Stimulated activated CD4-positive, alpha-beta T cell treated with anti-CD3 and anti-CD28 coated beads, Interleukin-4, amount 100 ng/mL, for 24 hours (primary cell): ENCODE measurements around the gene TOX2.

Experiments
- DNase-seq: peaks from one replicate; pipeline ENCODE4 v3.0.0-alpha.2; 2020

Gene TOX2

DNA sequence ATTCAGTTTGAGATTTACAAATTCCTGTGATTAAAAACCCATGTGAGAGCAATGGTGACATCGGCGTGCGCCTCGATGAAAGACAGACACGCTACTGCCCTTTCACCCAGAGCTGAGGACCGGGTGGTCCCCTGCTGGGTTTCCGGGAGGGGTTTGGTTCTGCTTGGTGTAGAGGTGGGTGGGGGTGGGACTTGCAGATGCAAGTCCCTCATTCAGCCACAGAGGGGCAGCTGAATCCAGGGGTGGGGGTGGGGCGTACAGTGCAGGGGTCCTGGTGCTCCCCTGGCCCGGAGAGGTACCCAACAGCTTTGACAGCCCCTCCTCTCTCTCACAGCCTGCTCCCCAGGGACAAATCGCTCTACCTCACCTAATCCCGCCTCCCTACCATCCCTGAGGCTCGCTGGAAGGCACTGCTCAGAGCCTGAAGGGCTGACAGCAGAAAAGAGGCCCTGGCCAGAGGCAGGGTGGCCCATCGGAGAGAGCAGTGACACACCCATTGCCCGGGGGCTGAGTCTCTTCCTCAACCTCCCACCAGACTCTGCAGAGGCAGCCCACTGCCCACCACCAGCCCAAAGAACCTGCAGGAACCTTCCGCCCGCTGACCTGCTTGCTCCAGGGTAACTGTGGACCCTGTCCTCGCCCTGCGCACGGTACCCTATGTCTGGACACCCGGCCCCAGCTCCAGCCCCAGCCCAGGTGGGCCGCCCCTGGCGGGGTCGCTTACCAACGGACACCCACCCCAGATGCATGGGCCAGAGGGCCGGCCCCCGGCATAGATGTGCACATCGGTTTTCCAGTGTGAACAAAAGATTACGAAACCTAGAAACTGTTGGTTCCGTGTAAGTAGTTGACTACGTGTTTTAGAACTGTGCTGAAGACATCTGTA lies 153.9 kb downstream of the TOX2 start:
- DNase-seq = no peak

DNA sequence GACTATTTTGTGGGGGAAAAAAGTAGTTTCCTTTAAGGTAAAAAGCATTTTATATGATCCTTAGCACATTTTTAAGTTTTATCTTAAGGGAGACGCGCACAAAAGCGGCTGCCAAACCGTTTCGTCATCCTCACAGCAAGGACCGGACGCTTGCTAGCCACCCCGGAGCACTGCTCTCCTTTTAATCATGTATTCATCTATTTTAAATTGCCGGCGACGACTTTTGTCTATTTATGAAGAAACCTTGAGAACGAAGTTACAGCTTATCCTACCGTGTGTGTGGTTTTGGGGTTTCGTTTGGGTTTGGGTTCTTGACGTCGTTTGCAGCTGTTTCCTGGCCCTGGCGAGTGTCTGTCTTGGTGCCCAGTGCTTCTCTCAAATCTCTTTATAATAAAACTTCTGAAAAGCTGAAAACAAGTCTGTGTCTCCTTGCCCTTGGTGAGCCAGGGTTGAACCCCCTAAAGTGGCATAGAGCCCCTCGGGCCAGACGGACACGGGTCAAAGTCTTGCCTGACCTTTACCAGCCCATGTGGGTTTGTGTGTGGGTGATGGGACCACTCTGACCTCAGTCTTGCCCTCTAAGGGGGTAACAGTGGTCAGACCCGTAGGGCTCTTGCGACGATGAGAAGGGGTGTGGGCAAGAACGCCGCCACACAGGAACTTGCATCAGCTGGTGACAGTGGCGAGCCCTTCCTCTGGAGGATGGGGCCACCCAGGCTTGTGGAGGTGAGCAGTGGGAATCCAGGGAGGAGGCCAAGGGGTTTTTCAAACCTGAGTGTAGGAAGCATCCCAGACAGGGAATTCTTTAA lies 154.8 kb downstream of the TOX2 start:
- DNase-seq = peak; percentile 53

DNA sequence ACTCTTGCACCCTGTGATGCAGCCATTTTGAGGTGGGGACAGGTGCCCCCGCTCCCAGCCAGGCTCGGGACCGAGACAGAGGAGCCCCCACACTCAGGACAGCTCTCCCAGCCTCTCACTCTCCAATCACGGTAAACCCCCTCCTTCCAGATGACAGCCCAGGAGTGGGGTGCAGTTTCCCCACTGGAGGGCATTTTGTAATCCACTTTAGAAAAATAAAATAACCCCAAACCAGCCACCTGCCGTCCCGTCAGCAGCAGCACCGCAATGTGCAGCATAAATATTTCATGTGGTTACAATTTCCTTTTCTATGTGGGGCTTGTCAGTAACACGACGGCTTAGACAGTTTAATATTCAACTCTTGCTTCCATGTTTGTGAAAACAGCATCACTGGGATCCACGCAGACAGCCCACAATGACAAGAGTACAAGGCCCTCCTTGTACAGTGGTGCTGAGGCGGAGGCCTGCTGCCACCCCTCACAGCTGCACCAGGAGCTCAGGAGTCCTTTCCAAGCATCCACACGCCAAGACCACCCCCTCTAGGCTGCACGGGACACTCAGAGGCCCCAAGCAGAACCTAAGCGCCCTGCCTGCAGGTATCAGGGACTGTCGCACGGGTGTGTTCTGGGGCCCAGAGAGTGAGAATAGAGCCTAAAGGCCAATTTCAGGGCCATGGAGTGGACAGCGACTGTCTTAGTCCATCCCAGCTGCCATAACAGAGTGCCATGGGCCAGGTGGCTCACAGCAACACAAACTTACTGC lies 155.7 kb downstream of the TOX2 start:
- peak; percentile 31 for DNase-seq

DNA sequence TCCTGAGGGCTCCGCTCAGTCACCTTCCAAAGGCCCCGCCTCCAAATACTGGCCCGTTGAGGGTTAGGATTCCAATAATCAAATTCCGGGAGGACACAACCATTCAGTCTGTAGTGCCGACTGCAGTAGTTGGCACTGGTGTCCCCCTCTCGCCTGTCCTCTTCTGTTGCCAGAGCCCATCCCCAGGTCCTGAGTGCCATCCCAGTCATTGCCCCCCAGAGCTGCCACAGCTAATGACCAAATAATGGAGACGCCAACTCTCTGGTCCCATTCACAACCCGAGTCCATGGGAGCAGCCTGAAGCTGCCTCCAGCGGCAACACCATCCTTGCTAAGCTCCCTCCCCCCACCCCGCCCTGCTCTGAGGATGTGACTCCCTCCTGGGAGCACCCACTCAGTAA lies 156.4 kb downstream of the TOX2 start:
- DNase-seq = no peak

DNA sequence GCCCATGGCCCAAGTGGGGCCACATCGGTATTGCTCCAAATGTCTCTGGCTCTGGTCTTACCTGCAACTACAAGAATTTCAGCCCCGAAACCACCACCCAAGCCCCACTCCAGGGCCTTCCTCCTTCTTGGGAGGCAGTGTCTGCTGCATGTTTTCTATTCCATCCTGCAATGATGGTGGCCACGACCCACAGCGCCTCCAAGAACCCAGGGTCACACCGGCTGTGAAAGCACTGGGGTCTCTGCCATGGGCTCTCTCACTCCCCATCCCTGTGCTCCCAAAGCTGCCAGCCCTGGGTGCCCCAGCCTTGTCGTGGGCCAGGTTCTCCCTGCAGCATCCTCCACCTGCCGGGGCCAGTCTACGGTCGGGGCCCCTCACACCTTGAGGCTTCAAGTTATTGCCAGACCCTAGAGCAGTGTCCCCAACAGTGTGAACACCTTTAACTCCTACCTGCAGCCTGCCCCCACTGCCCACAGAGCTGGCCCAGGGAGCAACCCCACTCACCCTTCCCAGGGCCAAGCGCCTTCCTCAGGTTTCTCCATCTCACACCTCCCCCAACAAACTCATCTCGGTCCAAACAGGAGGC lies 157.0 kb downstream of the TOX2 start:
- DNase-seq = no peak

DNA sequence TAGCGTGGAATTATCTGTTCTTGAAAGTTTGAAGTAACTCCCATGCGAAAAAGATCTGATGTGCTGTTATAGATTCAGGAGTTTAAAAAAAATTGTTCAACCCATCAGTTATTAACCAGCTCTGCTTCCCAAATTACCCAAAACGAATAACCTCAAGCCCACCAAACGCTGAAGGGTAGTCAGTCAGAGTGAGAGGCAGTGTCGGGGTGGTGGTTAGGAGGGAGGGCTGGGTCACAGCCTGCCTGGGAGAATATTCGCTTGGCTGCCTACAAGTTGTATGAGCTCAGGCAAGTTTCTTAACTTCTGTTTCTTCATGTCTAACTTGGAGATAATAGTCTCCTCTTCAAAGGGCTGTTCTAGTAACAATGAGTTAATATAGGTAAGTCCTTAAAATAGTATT lies 157.7 kb downstream of the TOX2 start:
- DNase-seq = no peak

DNA sequence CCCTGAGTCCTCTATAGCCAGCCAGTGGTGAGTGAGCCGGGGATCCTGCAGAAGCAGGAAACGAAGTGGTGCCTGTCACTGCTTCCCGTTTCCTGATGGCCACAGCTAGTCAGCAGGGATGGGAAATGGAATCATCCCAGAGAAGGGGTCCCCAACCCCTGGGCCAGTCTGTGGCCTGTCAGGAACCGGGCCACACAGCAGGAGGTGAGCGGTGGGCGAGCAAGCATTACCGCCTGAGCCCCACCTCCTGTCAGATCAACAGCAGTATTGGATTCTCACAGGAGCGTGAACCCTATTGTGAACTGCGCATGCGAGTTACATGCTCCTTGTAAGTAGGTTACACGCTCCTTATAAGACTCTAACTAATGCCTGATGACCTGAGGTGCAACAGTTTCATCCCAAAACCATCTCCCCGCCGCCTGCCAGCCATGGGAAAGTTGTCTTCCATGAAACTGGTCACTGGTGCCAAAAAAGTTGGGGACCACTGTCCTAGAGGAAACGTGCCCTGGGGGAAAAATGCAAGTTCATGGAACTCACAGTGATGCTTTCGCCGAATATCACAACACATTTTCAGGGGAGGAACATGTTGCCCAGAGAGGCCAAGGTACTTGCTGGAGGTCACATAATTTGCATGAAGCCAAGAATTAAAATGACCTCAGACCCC lies 158.5 kb downstream of the TOX2 start:
- no peak for DNase-seq

DNA sequence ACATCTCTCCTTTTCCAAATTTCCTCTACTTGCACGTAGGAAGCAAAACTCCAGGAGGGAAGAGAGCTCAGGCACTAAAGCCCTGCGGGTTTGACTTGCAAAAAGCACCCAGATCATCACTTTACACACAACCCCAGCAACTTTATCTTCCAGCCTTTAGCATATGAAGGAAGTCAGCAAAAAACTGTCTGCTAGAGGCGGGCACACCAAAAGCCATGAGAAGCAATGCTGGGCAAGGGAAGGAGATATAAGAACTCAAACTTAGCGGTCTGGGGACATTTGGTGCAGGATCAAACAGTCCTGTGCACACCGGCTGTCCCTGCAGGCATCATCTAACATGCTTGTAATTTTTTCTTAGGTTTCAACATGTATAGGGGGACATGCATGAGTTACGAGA lies 159.0 kb downstream of the TOX2 start:
- no peak for DNase-seq

DNA sequence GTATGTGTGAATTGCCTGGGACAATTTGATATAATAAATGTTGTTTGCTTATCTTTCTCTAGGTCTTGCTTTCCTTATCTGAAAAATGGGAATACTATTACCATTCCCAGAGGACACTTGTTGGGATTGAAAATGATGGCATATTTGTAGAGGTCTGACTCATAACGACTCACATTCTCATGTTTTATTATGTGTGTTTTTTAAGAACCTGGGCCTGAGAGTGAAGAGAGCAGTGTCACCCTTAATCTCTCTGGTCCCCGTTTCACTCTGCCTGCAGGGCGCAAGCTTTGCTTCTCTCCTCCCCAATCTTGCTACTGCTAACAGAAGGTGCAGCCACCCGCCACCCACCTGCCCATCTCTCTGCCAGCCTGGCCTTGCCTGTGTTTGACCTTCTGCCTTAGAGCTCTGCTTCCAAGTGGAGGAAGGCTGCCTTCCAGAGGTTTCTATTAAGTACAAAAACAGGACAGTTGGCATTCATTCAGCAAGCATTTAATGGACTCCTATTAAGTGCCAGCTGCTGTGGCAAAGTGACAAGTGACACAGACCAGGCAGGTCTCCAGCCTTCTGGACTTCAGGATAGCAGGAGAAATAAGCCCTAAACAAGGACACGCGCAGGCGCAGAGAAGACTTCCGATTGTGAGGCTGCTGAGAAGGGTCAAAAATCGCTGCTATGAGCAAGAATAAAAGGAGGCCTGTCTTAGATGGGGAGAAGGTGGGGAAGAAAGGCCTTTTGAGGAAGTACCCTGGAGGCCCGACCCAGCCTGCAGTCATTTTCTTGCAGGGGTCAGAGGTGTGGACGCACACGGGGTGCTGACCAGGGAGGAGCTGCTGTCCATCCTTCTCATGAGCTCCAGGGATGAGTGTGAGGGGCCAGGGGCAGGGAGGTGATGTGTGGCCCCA lies 159.8 kb downstream of the TOX2 start:
- no peak for DNase-seq

DNA sequence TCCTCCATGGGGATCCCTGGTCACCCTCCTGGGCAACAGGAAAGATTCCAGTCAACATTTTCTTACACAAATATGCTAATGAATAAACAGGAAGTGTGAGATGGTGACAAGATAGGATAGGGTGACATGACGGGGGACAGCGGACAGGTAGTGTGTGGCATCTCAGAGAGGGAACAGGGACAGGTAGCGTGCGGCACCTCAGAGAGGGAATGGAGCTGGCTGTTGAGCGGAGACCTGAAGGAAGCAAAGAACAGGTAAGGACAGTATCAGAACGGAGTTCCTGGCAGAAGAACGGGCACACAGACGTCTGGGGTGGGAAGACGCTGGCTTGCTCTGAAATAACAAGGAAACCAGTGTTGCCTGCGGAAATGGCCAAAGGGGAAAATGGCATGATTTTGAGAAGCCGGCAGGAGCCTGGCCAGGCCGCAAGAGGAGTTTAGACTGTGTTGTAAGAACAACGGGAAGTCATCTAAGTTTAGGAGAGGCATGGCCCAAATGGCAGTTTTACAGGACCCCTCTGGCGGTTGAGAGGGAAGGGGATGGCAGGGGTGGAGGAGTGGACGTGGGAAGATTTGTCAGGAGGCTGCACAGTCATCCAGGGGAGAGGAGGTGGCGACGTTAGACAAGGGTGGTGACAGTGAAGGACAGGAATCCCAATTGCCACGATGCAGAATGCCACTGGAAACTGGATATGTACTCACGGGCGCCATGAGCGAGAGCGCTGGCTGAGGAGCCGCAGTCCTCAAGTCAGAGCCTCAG lies 160.7 kb downstream of the TOX2 start:
- DNase-seq = no peak

DNA sequence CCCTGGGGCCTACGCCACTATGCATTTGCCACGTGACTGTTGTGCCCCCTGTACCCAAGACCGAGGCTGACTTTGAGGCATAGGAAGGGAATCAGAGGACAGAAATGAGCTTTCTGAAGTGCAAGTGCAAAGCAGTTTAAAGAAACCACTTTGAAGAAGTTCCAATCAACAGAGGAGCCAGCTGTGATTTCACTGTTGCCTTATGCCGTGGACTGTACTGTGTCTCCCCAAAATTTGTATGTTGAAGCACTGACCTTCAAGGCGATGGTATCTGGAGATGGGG lies 161.2 kb downstream of the TOX2 start:
- no peak for DNase-seq

DNA sequence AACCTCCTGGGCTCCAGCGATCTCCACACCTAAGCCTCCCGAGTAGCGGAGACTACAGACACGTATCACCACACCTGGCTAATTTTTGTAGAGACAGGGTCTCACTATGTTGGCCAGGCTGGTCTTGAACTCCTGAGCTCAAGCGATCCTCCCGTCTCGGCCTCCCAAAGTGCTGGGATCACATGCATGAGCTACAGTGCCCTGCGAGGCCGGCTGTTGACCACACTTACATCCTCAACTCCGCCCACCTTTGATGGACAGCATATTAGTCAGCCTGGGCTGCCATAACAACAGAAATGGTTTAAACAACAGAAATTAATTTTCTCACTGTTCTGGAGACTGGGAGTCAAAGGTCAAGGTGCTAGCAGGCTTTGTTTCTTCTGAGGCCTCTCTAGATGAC lies 164.6 kb downstream of the TOX2 start:
- no peak for DNase-seq

DNA sequence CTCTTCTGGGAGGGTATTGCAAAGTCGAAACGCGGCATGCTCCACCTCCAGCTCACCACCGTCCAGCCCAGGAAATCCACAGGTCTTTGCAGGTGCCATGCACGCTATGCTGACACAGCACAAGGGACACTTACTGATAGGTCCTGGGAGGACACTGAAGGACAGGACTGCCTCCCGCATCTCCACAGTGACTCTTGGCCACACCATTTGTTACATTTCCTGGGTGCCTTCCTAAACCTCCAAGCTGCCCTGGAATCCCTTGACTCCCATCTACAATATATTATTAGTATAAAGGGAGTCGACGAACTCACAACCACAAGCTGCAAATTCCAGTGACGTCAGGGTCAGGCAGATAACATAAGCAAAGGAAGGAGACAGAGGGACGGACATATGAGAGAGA lies 165.4 kb downstream of the TOX2 start:
- DNase-seq = no peak

DNA sequence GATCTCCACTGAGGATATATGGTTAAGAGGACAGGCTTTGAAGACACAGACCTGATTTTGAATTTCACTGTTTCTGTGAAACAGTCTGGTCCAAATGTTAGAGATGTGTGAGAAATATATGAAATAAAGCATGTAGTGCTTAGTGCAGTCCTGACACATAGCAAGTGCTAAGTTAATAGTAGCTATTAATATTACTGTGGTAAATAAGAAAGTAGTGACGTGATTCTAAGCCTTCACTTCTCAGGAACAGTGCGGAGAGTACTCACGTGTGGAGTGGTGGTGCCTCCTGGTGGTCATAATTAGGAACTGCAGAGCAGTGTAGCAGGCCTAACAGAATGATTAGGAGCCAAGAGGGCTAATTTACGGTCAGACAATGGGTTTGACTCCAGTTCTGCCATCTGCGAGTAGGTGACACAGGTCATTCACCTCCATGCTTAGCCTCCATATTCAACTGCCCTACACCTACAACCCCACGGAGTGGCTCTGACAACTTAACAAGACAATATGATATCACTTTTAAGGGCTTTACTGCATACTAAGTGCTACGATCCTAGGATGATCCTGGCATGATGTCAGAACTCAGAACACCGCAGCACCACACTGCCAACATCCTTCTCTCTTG lies 166.1 kb downstream of the TOX2 start:
- DNase-seq = peak; percentile 83

DNA sequence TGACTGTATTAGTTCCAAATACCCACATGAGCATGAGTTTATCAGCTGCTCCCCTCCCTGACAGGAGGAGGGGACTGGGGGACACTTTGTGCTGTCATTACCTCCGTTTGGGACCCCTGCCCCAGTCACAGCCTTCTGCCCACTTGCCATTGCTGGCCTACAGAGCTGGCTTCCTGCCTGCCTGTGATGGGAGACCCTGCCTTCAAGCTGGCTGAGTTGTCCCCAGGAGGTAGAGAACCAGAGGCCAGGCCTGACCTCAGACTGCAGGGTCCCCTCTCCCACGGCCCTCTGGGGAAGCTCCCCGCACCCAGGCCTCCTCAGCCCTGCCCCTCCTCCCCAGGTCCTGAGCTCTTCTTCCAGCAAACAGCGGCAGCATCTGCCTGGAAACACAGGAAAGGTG lies 166.8 kb downstream of the TOX2 start:
- no peak for DNase-seq

DNA sequence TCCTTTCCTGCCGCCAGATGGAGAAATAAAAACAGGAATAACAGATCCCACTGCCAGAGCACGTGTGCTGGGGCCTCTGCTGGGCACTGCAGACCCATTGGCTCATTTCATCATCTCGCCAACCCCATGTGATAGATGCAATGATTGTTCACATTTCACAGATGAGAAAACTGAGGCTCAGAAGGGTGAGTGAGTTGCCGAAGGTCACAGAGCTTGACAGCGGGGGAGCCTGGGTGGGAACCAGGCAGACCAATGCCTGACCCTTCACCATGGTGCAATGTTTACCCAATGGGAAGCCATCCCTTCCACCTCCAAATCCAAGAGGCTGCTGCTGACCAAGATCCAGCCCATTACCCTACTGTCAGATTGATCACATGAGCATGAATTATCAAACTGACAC lies 167.2 kb downstream of the TOX2 start:
- DNase-seq = no peak

DNA sequence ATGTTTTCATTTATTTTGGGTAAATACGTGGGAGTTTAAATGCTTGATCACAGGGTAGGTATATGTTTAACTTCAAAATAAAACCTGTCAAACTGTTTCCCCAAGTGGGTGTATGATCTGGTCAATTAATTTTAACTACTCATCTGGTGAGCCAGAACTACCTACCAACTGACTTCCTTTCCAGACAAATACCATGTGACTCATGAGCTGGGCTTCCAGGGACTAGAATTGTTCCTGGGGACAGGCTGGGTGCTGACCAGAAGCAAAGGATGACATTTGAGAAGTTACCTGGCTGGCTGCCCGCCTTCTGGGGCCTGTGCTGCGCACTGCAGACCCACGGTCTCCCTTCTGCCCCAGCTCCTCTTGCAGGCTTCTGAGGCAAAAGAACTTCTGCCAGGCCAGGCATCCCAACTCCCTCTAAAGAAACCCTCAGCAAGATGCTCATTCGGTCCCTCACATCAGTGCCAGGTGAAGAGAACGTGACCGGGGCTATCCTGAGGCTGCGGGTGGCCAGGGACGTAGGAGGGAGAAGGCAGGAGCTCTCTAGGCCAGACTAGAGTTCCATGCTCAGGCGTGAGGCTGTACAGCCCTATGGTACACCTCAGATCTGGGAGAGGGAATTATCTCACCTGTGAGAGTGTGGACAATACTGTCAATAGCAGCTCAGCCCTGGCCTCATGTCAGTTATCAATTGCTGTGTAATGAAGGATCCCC lies 168.7 kb downstream of the TOX2 start:
- DNase-seq = no peak

DNA sequence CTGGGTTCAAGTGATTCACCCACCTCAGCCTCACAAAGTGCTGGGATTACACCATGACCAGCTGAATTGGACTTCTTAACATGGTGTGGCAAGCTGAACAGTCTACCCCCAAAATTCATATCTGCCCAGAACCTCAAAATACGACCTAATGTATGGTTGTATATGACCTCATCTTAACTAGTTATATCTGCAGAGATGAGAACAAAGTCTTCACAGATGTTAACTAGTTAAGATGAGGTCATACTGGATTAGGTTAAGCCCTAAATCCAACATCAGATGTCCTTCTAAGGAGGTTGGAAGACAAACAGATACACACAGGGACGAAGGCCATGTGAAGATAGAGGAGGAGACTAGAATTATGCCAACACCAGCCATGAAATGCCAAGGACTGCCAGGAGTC lies 169.8 kb downstream of the TOX2 start:
- DNase-seq = no peak

DNA sequence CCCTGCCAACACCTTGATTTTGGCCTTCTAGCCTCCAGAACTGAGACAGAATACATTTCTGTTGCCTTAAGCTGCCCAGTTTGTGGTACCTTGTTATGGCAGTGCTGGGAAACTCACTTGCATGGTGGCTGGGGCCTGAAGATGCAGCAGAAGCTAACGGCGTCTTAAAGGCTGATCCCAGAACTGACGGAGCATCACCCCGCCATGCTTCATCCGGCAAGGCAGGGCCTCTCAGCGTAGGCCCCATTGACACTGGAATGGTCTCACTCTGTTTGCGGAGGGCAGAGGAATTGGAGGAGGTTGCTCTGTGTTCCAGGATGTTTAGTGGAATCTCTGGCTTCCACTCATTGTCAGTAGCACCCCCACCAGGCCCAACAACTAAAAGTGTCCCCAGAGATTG lies 170.2 kb downstream of the TOX2 start:
- no peak for DNase-seq
